A673 (cell line): Measurements from ENCODE around the gene WNT8A. TPM values are rescaled to one million over a fixed set of nuclear protein-coding genes. Genes with fewer than 3 reads are reported as not detected.

Experiments used
- BruUV-seq: library from RNA; stranded (reverse); fragments of 400-500 nt; replicated peaks from 2 replicates; lab custom pipeline; 2021; lab: Mats Ljungman, UMichigan
- CTCF ChIA-PET: fragments of 300-600 bp; sonication (Branson Sonifier 250); formaldehyde crosslinking; loops from one replicate; lab custom pipeline; 2022; ENCODE audit warnings: antibody characterized with exemption; lab: Charles Lee
- POLR2A ChIA-PET: fragments of 300-600 bp; sonication (Branson Sonifier 250); formaldehyde crosslinking; loops from one replicate; lab custom pipeline; 2022; ENCODE audit warnings: antibody characterized with exemption; ENCODE audit not compliant: low non-redundant PET; lab: Charles Lee
- DNase-seq: peaks from one replicate; pipeline ENCODE4 v3.0.0-alpha.2; 2015; ENCODE audit warnings: low spot score
- H3K27ac ChIP-seq: fragments of 200-600 bp; sonication (generic); 2 replicates; pipeline ENCODE4 v1.5.1; 2016; ENCODE audit warnings: mixed run types, low read depth, mild to moderate bottlenecking, mixed read lengths, antibody characterized with exemption, low read length; ENCODE audit not compliant: poor library complexity, severe bottlenecking
- H3K27me3 ChIP-seq: fragments of 200-600 bp; sonication (generic); replicated peaks from 2 replicates; pipeline ENCODE4 v1.6.1; 2017; ENCODE audit warnings: mixed run types, low read depth, mild to moderate bottlenecking, mixed read lengths, antibody characterized with exemption, low read length; ENCODE audit not compliant: insufficient read depth, poor library complexity
- H3K36me3 ChIP-seq: fragments of 200-600 bp; sonication (generic); 2 replicates; pipeline ENCODE4 v1.6.1; 2016; ENCODE audit warnings: mixed run types, mild to moderate bottlenecking, mixed read lengths, antibody characterized with exemption, low read length; ENCODE audit not compliant: insufficient read depth, poor library complexity, severe bottlenecking
- H3K4me1 ChIP-seq: fragments of 200-600 bp; sonication (generic); 2 replicates; pipeline ENCODE4 v1.6.1; 2017; ENCODE audit warnings: mixed run types, mild to moderate bottlenecking, mixed read lengths, antibody characterized with exemption, low read length; ENCODE audit not compliant: insufficient read depth, poor library complexity, severe bottlenecking
- H3K4me3 ChIP-seq: fragments of 200-600 bp; sonication (generic); 2 replicates; pipeline ENCODE4 v1.5.1; 2016; ENCODE audit warnings: low read depth, mixed run types, mild to moderate bottlenecking, mixed read lengths, low read length; ENCODE audit not compliant: poor library complexity, severe bottlenecking
- H3K9me3 ChIP-seq: fragments of 200-600 bp; sonication (generic); 2 replicates; pipeline ENCODE4 v1.6.1; 2016; ENCODE audit warnings: mixed run types, low read depth, mild to moderate bottlenecking, mixed read lengths, antibody characterized with exemption, low read length; ENCODE audit not compliant: poor library complexity, severe bottlenecking
- CTCF ChIP-seq: fragments of 300-800, 200-600 bp; sonication (generic); conservative IDR thresholded peaks from 2 replicates; pipeline ENCODE4 v1.5.1; 2017; ENCODE audit warnings: low read depth, mild to moderate bottlenecking, antibody characterized with exemption, low read length, moderate library complexity, mixed read lengths
- EZH2 ChIP-seq: fragments of 200-600 bp; sonication (generic); IDR thresholded peaks from 2 replicates; pipeline ENCODE4 v1.6.1; 2017; ENCODE audit warnings: borderline replicate concordance, low read depth, mild to moderate bottlenecking, mixed read lengths, antibody characterized with exemption, low read length; ENCODE audit not compliant: poor library complexity, severe bottlenecking
- intact Hi-C: fragments of 100-400 bp; cut with micrococcal nuclease; formaldehyde crosslinking; loops from one replicate; pipeline ENCODE4 v1.10.0; 2022; ENCODE audit not compliant: unreplicated experiment
- total RNA-seq: library from RNA; stranded (reverse); gene quantifications from 2 replicates; pipeline ENCODE4 v1.2.3, GENCODE V29; 2021

Gene WNT8A
- total RNA-seq, 1 experiment from 2014 or later: not detected

- TF ChIP-seq CTCF (no peak), EZH2 (no peak)
- H3K27ac ChIP-seq: no peak overlapping the region
- ChIA-PET POLR2A (no interaction called here), CTCF (no interaction called here)
- H3K4me3 ChIP-seq: no peak overlapping the region
- intact Hi-C loops: no loop called here
- no peaks in the 10 kb centered on the region for H3K36me3 ChIP-seq
- H3K9me3 ChIP-seq: no peaks in the 10 kb centered on the region
- H3K27me3 ChIP-seq: no peaks in the 10 kb centered on the region
- no peak for DNase-seq
- no peaks in the 10 kb centered on the region for H3K4me1 ChIP-seq
- no TSS peak for BruUV-seq
These were observed 29.6 kb upstream of the WNT8A start for GRCh38 chr5:138054206-138054605.

- TF ChIP-seq EZH2 (no peak), CTCF (no peak)
- POLR2A ChIA-PET: interaction anchor here (0.7 kb wide), 1 partner anchor 308 kb away, joined by 3 read pairs; no protein-coding TSS in a partner anchor
- no peak for DNase-seq
- H3K27me3 ChIP-seq: no peaks in the 10 kb centered on the region
- H3K4me3 ChIP-seq: no peak overlapping the region
- BruUV-seq: no TSS peak
- H3K4me1 ChIP-seq: no peaks in the 10 kb centered on the region
- no peaks in the 10 kb centered on the region for H3K9me3 ChIP-seq
- no peak overlapping the region for H3K27ac ChIP-seq
- CTCF ChIA-PET: no interaction called here
- no peaks in the 10 kb centered on the region for H3K36me3 ChIP-seq
- intact Hi-C loops: no loop called here
These were observed 28.8 kb upstream of the WNT8A start for GRCh38 chr5:138054847-138055558.

GRCh38 chr5:138064526-138064925 lies 19.3 kb upstream of the WNT8A start:
- Histone ChIP-seq H3K36me3 (no peaks in the 10 kb centered on the region), H3K4me1 (no peaks in the 10 kb centered on the region), H3K9me3 (no peaks in the 10 kb centered on the region), H3K27me3 (no peaks in the 10 kb centered on the region), H3K27ac (no peak overlapping the region), H3K4me3 (no peak overlapping the region)
- TF ChIP-seq EZH2 (no peak), CTCF (no peak)
- no peak for DNase-seq
- ChIA-PET CTCF (interaction anchor here (0.7 to 1.3 kb wide), 4 partner anchors 8 to 435 kb away, joined by 3 to 8 read pairs (median 4); no protein-coding TSS in a partner anchor), POLR2A (no interaction called here)
- no TSS peak for BruUV-seq
- intact Hi-C loops: loop anchor here (2.0 kb wide), 1 partner anchor 434 kb away; no protein-coding TSS in a partner anchor
